ENCODE data around the gene GLIPR1L2.
"Not testable (repeated sequence)": the region's sequence is repeated elsewhere in the genome, so short reads cannot be mapped to it uniquely, and the experiment has no call there.

The GLIPR1L2 gene

DNA sequence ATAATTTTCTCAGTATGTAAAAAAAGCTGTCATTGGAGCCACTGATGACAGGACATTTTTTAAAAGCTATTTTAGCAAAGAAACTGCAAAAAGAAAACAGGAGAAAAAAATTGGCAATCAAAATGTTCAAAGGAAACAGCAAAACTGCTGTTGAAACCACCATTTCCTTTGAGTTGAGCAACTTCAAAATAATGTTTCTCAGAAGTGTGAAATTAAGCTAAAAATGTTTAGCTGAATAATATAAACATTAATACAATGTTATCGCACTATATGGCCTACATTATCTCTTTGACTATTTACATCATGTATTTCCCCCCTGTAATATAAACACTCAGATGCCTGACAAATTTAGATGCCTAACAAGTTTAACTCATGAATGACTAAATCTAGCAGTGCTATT, 66.3 kb downstream of the GLIPR1L2 start:
- DNase-seq (ENCODE audit: low read depth), result no peak
- TF ChIP-seq, protein P1, sequence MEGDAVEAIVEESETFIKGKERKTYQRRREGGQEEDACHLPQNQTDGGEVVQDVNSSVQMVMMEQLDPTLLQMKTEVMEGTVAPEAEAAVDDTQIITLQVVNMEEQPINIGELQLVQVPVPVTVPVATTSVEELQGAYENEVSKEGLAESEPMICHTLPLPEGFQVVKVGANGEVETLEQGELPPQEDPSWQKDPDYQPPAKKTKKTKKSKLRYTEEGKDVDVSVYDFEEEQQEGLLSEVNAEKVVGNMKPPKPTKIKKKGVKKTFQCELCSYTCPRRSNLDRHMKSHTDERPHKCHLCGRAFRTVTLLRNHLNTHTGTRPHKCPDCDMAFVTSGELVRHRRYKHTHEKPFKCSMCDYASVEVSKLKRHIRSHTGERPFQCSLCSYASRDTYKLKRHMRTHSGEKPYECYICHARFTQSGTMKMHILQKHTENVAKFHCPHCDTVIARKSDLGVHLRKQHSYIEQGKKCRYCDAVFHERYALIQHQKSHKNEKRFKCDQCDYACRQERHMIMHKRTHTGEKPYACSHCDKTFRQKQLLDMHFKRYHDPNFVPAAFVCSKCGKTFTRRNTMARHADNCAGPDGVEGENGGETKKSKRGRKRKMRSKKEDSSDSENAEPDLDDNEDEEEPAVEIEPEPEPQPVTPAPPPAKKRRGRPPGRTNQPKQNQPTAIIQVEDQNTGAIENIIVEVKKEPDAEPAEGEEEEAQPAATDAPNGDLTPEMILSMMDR (IDR thresholded peaks at IDR 0.05; ENCODE audit: low read length, missing control alignments), result no peak
- H3K4me3 ChIP-seq (replicated peaks; ENCODE audit: low read depth, low read length), result no peak overlapping the region

DNA sequence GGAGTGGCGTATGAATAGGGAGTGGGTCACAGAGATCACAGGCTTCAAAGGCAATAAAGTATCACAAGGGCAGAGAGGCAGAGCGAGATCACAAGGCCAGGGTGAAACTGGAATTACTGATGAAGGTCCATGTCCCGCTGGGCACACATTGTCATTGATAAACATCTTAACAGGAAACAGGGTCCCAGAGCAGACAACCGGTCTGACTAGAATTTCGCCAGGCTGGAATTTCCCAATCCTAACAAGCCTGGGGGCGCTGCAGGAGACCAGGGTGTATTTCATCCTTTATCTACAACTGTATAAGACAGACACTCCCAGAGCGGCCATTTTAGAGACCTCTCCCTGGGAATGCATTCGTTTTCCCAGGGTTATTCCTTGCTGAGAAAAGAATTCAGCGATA, 67.0 kb downstream of the GLIPR1L2 start:
- H3K4me3 ChIP-seq (replicated peaks; ENCODE audit: low read depth, low read length); DNase-seq (ENCODE audit: low read depth): not testable (repeated sequence)

DNA sequence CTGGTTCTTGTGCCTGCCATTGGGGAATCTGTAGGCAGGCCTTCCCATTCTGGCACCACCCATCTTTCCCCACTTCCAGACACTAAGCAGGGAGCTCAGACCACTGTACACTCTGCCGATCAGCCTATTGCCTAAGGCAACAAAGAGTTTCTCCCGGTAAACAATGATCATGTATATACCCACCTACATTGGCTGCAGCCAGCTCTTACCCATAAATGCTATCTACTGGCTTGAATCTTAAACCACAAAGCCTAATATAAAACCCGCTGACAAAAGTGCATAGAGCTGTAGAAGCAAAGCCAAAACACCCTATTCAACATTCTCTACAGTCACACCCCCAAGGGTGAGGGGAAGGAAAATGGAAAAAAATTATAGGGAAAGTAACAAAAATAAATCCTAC, 68.9 kb downstream of the GLIPR1L2 start:
- H3K4me3 ChIP-seq (replicated peaks; ENCODE audit: low read depth, low read length), result no peak overlapping the region
- DNase-seq (ENCODE audit: low read depth), result no peak
- TF ChIP-seq, protein P1 (IDR thresholded peaks at IDR 0.05; ENCODE audit: low read length, missing control alignments), result no peak

DNA sequence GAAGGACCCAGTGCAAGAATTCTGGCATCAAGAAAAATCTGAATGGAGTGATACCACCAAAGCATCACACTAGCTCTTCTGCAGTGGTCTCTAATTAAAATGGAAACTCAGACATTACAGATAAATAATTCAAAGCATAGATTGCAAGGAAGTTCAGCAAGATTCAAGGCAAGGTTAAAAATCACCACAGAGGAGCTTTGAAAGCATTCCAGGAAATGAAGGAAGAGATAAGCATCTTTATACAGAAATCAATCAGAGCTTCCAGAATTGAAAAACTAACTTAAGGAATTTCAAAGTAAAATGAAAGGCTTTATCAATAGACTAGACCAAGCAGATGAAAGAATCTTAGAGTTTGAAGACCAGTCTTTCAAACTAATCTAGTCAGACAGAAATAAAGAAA, 69.3 kb downstream of the GLIPR1L2 start:
- TF ChIP-seq, protein P1 (IDR thresholded peaks at IDR 0.05; ENCODE audit: low read length, missing control alignments), result no peak
- H3K4me3 ChIP-seq (replicated peaks; ENCODE audit: low read depth, low read length), result no peak overlapping the region
- DNase-seq (ENCODE audit: low read depth), result no peak

DNA sequence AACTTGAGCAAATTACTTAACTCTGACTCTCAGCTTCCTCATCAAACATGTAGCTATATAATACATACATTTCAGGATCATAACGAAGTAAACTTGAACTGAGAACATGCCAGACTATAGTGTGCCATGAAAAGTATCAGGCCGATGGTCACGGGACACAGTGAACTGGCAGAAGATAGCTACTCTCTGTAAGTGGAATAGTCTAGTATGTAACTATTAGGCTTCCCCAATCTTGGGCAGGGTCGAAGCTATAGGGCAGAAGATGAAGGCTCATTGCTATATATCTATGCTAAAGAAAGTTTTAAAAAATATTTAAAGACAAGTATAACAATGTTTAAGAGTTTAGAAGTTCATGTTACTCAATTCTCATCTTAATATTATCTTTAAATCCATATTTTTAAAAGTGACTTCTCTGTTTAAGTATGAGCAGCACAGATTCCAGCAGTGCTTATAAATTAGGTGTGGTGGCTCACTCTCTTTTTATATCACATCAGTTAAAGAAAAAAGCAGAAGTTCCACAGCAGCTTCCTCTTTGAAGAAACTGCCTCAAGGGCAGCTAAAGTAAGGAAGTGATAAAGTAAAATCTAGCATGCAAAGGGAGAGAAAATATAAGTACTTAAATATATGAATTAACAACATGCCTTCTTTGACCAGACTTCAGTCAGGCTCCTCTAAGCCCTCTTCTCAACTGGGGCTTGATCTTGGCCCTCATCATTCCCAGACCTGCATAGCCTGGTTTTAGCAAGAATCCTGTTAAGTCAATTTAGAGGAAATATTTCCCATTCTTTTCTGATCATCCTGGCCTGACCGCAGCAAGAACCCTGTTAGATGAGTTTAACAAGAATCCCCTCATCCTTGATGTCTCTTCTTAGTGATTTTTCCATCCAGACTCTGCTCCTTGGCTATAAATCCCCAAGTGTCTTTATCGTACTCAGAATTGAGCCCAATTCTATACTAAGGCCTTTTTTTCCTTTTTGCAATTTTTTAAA, 81.3 kb downstream of the GLIPR1L2 start:
- DNase-seq (ENCODE audit: low read depth), result no peak

DNA sequence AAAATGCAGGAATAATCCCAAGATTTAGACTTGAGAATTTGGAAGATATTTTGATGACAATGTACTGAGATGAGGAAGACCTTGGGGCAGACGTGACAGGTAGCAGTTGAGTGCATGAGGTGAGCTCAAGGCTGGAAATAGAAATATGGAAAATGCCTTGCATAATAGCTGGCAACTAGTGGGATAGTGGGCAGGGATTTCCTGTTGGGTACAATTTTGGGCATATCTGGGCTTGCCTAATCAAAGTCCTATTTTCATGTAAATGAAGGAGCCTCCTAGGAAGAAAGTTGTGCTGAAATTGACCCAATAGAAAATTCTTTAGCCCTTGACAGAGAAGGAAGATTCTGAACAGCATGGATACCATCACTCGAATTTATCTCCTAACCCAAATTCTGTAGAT, 83.2 kb downstream of the GLIPR1L2 start:
- DNase-seq (ENCODE audit: low read depth), result no peak
- no peak overlapping the region for H3K4me3 ChIP-seq (replicated peaks; ENCODE audit: low read depth, low read length)
- TF ChIP-seq, protein P1 (IDR thresholded peaks at IDR 0.05; ENCODE audit: low read length, missing control alignments), result no peak

More for the DNA sequence above, 81.3 kb downstream of the GLIPR1L2 start:
- TF ChIP-seq, protein P1 (IDR thresholded peaks at IDR 0.05; ENCODE audit: low read length, missing control alignments), result no peak
- no peak overlapping the region for H3K4me3 ChIP-seq (replicated peaks; ENCODE audit: low read depth, low read length)

DNA sequence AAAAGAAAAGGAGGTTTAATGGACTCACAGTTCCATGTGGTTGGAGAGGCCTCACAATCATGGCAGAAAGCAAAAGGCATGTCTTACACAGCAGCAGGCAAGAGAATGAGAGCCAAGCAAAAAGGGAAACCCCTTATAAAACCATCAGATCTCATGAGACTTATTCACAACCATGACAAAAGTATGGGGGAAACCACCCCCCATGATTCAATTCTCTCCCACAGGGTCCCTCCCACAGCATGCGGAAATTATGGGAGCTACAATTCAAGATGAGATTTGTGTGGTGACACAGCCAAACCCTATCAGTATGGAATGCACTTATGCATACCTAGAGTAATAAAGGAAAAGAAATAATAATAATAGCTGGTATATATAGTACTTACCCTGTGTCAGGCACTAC, 85.2 kb downstream of the GLIPR1L2 start:
- TF ChIP-seq, protein P1 (IDR thresholded peaks at IDR 0.05; ENCODE audit: low read length, missing control alignments), result no peak
- no peak for DNase-seq (ENCODE audit: low read depth)

More for the DNA sequence above, 85.2 kb downstream of the GLIPR1L2 start:
- no peak overlapping the region for H3K4me3 ChIP-seq (replicated peaks; ENCODE audit: low read depth, low read length)
